Activated effector memory CD4-positive, alpha-beta T cell treated with Interleukin-2 at 50 U/mL for 16 hours (primary cell): ENCODE measurements around the gene AJUBA.
"Not testable (repeated sequence)": the region's sequence is repeated elsewhere in the genome, so short reads cannot be mapped to it uniquely, and the experiment has no call there.

Experiments used
- DNase-seq: peaks from one replicate; pipeline ENCODE4 v3.0.0-alpha.2; 2020

AJUBA gene

GRCh38 chr14:22982477-22983245 is at the start of gene AJUBA:
Gene AJUBA, minus strand, starts transcription at chr14:22982551. Its CDS starts 285 bp downstream, at chr14:22982266.
- DNase-seq, result peak; percentile 64

GRCh38 chr14:23030936-23031335 is 48.6 kb upstream of the AJUBA start:
- no peak for DNase-seq

DNA sequence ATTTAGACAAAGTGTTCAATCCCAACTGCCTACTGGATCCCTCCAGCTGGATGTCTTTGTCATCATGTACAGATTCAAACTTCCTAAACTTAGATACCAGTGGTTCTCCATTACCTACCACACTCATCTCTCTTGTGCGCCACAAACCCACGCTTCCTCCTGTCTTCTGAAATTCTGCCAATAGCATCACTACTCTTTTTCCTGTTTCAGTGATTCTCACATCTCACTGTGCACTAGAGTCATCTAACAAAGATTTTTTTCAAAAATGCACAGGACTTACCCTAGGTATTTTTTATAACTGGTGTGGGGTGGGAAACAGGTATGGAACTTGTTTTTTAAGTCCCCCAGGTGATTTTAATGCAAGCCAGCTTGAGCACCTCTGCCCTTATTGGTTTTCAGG is 46.4 kb upstream of the AJUBA start:
- no peak for DNase-seq

GRCh38 chr14:23025151-23025814 is 42.9 kb upstream of the AJUBA start:
- DNase-seq, result no peak

- DNase-seq, result no peak
These were observed 42.3 kb upstream of the AJUBA start for GRCh38 chr14:23024612-23025075.

GRCh38 chr14:23023795-23024152 is 41.4 kb upstream of the AJUBA start:
- DNase-seq, result no peak

DNA sequence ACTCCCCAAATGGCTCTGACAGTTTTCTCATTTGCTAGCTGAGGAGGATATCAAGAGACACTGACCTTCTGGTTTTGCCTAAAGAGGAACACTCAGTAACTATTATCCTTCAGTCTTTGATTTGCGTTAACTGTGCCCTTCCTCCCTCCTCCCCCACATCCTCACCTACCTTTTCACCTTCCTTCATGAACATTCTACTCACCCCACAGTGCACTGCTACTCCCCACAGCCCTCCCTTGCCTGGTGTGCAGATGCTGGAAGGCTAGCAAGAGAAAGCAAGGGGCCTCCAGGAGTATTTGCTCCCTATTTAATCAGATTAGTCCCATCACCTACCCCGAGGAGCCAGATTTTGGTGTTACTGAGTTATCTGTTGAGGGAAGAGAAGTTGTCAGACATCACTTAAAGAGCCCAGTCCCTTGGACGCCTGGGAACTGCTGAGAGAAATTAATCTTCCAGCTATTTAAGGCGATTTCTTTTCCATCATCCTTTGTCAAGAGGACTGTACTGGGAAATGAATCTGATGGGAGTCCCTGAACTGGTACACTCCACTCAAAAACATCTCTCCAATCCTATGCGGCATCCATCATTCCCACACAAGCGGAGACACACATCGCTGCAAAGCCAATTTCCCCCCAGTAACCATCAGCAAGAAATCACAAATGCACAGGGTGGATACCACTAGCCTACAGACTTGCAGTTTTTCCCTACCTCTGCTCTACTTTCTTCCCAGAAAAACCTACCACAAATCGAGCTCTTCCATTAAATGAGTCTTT is 40.9 kb upstream of the AJUBA start:
- DNase-seq, result no peak

DNA sequence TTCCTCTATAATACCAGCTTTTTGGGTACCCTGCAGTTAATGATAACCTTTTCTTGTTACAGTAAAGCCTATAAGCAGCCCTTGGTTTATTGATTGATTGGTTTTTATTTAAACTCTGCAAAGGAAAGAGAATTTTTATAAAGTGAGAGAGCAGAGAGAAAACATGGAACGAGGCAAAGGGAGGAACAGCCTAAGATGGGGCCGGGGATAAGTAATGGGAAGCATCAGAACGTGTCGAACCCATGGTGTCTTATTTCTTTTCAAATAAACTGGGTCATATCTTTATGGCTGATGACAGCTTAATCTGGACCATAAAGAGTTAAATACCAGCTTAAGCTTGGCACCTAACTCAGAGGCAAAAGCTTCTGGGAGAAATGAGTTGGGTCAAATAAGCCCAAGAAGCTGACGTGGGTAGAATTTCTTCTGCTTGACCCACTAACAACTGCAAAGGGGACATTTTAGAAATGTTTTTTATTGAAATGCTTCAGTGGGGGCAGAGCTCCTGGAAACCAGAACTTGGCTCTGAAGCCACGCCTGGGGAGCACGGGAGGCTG is 39.6 kb upstream of the AJUBA start:
- no peak for DNase-seq

GRCh38 chr14:23021434-23021833 is 39.1 kb upstream of the AJUBA start:
- DNase-seq, result no peak

DNA sequence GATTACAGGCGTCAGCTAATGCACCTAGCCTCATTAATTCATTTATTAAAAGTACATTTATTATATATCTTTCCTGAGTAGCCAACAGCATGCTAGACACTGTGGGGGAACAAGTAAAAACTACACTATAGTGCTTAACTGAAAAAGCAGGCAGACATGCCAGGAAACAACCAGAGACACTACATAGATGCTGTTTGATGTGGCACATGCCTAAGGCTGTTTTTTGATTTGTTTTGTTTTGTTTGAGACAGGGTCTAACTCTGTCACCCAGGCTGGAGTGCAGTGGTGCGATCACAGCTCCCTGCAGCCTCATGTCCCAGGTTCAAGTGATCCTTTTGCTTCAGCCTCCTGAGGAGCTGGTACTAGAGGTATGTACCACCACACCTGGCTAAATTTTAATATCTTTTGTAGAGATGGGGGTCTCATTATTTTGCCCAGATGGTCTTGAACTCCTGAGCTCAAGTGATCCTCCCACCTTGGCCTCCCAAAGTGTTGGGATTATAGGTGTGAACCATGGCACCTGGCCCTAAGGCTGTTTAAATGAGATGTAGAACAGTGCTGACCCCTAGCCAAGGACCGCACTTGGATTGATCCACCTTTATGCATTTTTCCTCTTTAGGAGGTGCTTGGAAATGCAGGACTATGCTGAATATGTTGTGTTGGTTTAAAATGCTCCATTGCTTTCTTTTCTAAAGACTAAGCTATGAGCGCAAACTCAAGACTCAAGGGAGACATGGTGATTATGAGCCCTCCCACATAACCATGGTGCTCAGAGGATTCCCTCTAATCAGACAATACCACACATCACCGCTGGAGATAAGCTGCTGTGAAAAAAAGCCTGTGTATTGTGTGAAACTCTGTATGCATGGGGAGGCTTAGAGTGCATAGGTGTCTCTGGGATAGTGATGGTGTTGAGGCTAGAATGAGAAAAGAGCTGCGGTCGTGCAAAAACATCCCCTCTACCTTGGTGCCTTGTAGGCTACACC is 38.1 kb upstream of the AJUBA start:
- DNase-seq, result no peak

DNA sequence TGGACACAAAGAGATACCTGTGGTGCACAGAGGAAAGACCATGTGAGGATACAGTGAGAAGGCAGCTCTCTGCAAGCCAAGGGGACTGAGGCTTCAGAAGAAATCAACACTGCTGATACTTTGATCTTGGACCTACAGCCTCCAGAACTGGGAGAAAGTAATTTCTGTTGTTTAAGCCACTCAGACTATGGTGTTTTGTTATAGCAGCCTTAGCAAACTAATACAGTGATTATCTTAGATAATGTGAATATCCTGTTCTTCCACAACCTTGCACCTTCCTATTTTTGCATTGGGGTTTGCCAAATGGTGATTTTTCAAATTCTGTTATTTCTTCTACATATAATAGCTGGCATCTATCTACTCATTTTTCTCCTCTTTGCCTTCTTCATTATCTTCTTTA is 35.8 kb upstream of the AJUBA start:
- no peak for DNase-seq

DNA sequence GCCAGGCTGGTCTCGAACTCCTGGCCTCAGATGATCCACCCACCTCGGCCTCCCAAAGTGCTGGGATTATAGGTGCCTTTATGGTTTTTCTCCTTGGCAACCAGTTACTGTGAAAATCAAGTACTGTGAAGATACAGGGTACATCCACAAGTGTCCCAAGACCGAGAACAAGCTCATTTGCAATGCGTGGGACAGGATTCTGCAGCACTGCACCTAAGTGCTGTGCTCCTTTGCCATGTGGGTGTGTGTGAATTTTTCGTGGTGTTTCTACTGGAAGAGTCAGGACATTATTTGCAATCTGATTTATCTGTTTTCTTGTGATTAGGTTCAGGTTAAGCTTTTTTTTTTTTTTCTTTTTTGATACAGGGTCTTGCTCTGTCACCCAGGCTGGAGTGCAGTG is 34.7 kb upstream of the AJUBA start:
- no peak for DNase-seq

GRCh38 chr14:23015618-23016017 is 33.3 kb upstream of the AJUBA start:
- no peak for DNase-seq

- DNase-seq, result not testable (repeated sequence)
These were observed 31.4 kb upstream of the AJUBA start for GRCh38 chr14:23013749-23014054.

DNA sequence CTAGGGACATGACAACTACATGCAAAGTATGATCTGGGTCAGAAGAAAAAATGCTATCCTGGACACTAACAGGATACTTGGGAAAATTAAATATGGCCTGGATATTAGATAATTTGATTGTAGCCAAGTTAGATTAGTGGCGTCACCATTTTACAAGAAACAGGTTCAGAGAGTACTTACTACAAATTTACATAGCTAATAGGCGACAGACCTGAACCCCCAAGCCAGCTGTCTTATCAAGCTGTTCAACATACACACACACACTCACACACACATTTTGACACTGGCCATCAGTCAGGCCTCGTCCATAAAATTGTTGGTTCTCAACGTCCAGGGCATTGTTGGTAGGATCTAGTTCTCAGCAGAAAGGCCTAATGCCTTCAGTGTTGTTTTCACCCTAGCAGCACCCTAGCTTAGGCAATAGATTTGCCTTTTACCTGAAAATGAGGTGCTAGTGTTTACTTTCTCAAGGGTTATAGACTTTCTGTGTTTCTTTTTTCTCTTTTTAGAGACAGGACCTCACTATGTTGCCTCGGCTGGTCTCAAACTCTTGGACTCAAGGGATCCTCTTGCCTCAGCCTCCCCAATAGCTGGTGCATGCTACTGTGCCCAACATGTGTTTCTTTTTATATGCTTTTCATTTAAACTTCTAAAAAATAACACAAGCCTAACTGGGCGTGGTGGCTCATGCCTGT is 30.9 kb upstream of the AJUBA start:
- no peak for DNase-seq

DNA sequence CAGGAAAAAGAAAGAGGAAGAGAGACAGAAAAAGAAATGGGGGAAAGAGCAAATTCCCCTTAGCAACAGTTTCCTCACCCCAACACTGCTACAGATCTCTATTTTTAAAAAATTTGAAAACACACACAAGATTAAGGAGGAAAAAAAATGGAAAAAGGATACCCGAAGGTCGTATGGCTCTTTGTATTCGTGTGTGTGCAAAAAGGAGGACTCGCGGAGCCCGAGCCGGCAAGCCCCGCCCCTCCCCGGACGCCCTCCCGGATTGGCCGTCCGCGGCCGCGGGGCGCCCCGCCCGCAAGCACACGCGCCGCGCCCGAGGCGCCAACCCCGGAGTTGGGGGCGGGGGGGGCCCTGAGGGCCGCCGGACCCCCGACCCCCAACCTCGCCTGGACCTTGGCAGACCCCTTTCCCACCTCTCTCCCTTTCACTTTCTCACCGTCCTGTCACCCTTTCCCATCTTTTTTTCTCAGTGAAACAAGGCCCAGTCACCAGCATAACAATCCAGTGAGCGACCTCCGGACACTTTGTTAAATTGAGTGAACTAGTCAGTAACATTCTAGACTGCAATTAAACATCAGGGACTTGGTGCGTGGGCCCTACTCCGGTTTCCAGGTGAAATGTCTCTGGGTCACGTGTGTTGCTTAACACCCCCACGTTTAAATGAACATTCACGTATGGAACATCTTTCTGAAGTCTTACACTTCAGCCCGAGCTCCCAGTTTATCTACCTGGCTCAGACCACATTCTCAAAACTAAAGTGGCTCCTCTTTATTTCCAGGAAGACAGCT is 27.8 kb upstream of the AJUBA start, which contains the start of gene C14orf93:
Gene C14orf93 (minus strand): TSS at position 205 of the 788 bp plus-strand sequence. CDS start 11,120 bp downstream, outside the sequence.
- DNase-seq, result peak; percentile 69

DNA sequence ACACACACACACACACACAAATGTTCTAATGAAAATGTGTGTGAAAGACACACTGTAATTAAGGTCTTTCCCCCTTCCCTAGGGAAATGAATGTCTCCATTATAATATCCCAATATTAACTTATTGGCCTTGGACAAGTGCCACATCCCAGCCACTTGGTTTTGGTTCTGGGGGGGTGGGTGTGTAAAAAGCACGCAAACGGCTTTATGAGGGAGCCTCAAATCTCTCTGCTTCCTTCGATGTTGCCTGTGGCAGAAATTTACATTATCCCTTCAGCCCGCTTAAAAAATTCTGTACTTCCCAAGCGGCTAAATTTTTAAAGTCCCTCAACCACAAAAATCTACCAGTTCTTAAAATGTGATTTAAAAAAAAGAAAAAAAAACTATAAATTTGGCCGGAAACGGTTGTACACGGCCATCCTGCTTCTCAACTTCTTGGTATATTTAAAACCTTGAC is 27.2 kb upstream of the AJUBA start:
- DNase-seq, result no peak

DNA sequence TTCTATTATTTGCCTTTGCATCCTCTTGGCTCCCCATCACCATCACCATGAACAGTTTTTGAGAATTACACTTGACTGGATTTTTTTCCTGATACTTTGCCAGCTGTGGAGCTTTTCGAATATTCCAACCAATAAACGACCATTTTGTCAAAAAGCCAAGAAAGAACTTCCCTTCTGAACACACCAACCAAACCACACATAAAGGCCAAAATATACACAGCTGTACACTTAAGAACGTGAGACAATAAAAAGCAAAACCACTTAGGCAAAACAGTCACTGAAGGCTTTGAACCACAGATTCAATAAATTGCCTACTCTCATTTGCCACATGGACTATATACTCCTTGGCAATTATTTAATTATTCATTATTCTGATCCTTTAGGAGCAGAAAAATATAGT is 26.5 kb upstream of the AJUBA start:
- no peak for DNase-seq

DNA sequence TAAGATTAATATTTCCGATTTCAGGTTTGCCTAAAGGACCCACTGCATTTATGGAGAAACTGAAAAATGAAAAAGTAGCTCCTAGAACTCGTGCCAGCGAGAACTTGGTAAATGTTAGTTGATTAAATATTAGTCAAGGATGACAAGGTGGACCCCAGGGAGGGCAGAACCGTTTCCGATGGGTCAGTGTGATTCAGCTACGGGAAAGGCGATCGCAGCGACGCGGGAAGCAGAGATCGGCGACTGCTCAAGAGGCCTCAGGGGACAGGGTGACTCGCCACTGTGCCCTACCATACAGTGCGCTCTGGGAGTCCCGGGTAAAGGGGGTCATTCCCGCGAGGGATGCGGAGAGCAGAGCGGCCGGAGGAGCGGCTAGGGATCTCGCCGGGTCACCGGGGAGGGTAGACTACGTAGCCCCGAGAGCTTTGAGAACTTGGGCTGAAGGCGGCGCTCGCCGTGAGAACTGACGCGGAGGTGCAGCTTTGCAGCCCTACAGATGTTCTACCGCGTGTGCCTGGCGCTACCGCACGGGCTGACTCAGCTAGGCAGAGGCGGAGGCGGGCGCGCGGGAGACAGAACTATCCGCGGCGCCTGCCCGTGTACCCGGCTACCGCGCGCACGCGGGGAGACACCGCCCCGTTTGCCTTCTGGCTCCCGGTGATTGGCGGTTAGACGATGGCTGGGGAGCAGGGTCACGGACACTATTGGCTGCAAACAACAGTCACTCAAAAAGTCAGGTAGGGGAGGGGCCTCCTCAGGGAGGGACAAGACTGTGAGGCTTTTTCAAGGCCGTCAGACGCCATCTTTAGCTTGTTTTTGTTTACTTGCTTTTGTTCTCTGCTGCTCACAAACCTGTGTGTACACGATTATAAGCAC is 24.4 kb upstream of the AJUBA start:
- peak; percentile 97 for DNase-seq

DNA sequence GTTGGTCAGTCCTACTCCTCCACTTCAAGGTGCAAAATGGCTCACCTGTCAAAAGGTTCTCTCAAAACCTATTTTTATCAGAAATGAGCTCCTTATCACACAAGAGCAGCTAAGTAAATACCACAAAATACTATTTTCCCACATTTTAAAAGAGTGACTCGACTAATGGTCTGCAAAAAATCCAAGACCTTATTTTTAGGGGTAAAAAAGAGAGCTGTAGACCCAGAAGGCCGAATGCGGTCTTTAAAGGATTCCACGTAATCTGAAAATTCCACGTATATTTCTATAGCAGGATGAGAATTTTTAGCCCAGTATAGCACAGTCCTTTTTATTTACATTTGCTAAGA is 23.8 kb upstream of the AJUBA start:
- DNase-seq, result no peak
